HG02678 (cell line): Measurements from ENCODE around the gene CANT1.

Source experiments
- ATAC-seq: cut with Tn5 transposase; IDR thresholded peaks from one replicate; pipeline ENCODE4 v1.9.1; 2021; ENCODE audit warnings: mild to moderate bottlenecking, moderate library complexity; ENCODE audit not compliant: unreplicated experiment

Gene CANT1

DNA sequence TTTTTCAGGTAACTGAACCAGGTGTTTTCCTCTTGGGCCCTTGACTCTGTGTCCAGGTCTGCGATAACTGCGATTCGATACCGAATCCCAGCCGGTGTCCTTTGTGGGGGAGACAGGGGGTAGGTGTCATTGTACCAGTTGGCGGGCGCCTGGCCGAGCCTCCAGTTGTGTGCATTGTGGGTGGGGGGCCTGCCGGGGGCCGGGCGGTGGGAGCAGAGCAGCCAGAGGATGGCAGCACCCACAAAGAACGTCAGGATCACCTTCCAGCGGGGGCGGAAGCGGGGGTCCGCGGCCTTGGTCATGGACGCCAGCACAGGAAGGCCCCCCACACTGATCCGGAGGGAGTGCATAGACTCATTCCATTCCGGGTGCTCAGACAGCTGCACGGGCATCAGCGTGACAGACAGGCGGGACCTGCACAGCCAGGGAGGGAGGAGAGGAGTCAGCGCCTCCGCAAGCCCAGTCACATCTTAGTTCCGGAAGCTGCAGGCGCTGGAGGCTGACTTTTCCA, 12.3 kb downstream of the CANT1 start:
- ATAC-seq: no peak

- ATAC-seq: no peak
Measured at GRCh38 chr17:78996781-78997201, 12.8 kb downstream of the CANT1 start.

GRCh38 chr17:78995761-78996451, 13.7 kb downstream of the CANT1 start:
- ATAC-seq: no peak

- ATAC-seq: no peak
Measured at GRCh38 chr17:78995022-78995760, 14.4 kb downstream of the CANT1 start.

DNA sequence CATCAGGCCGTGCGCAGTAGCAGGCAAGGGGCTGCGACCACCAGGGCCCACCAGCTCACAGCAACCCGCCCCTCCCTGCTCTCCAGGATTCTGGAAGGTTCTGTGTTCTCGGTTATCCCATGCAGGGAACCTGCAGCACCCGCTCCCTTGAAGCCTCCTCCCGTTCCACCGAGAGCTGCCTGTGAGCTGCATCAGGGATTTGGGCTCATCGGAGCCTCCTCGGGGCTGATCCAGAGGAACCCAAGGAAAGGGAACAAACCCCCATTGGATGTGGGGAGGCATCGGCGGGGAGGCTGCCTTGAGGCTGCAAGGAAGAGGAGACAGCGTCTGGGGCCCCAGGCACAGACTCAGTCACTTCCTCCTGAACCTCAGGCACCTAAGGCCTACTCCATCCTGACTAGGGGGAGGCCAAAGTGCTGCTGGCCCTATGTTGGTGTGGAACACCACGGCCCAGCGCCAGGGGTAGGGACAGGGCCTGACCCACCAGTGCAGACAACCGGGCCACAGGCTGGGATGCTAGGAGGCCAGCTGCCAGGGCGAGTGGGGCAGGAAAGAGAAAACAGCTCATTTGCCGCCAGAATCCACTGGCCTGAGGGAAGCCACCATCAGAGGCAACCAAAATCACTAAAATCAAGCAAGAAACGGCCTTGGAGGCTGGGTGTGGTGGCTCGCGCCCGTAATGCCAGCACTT, 15.4 kb downstream of the CANT1 start:
- no peak for ATAC-seq

GRCh38 chr17:78993241-78993956, 16.2 kb downstream of the CANT1 start:
- ATAC-seq: no peak

DNA sequence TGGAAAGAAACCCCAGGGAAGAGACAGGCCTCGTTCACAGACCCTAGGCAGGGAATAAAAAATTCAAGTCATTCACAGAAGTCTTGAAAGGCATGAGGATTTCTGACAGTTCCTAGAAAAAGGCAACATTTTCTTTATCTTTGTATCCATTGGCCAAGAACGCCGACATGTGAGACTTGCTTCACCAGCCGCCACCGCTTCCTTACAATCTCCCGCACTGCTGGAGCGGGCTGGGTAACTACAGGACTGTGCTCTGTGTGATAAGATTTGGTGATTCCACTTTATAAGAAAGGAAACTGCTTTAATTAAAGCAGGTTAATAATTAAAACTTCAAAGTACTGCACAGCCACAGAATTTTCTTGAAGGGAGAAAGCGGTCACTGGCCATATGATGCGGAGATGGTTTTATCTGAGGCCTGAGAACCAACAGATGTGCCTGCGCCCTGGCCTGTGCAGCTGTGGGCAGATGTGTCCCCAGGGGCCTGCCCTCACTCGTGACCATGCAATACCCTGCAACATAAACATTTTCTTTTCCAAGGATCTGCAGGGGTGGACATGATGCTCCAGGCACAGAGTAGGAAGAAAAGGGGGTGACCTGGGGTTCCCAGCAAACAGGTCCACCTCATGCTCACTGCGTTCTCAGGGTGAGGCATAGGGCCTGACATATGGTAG, 16.9 kb downstream of the CANT1 start:
- ATAC-seq: no peak

GRCh38 chr17:78991906-78992532, 17.5 kb downstream of the CANT1 start:
- no peak for ATAC-seq

- ATAC-seq: no peak
Measured at GRCh38 chr17:78991017-78991738, 18.4 kb downstream of the CANT1 start.

- ATAC-seq: no peak
Measured at GRCh38 chr17:78990349-78991016, 19.1 kb downstream of the CANT1 start.

GRCh38 chr17:78988152-78988551, 21.4 kb downstream of the CANT1 start:
- ATAC-seq: no peak

- no peak for ATAC-seq
Measured at GRCh38 chr17:78986649-78987328, 22.8 kb downstream of the CANT1 start.

- ATAC-seq: no peak
Measured at GRCh38 chr17:78986048-78986648, 23.4 kb downstream of the CANT1 start.

GRCh38 chr17:78985395-78985794, 24.2 kb downstream of the CANT1 start:
- ATAC-seq: no peak

GRCh38 chr17:78981010-78981888, 28.3 kb downstream of the CANT1 start:
- ATAC-seq: no peak

DNA sequence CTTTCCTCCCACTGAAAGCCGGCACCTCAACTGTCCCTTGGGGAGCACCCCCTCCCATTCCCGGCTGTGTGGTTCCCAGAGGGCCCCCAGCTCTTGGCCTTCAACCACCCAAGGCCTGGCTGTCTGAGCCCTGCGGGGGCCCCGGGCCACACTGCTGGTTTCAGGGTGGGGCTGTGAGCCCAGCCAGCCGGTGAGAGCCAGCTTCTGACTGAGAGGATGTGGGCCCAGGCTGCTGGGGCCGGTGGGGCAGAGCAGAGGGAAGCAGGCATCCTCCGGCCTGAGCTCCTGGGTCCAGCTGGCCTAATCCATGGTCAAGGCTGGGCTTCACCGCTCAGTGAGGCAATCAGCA, 29.0 kb downstream of the CANT1 start:
- no peak for ATAC-seq
